HG02981 (cell line): ENCODE measurements around the gene HELZ2.
A peak's percentile ranks its signal among the peaks of the same experiment; 100 is the strongest.

Experiments
- ATAC-seq: cut with Tn5 transposase; IDR thresholded peaks from one replicate; pipeline ENCODE4 v1.9.1; 2021; ENCODE audit warnings: mild to moderate bottlenecking, moderate library complexity; ENCODE audit not compliant: unreplicated experiment

The HELZ2 gene

GRCh38 chr20:63553251-63553932 lies 20.6 kb downstream of the HELZ2 start:
- peak; percentile 40 for ATAC-seq

GRCh38 chr20:63552481-63553249 lies 21.4 kb downstream of the HELZ2 start:
- peak; percentile 34 for ATAC-seq

GRCh38 chr20:63551068-63551467 lies 23.0 kb downstream of the HELZ2 start:
- no peak for ATAC-seq

GRCh38 chr20:63549679-63550282 lies 24.3 kb downstream of the HELZ2 start:
- no peak for ATAC-seq

- ATAC-seq, result no peak
Observed at GRCh38 chr20:63549019-63549418, 25.0 kb downstream of the HELZ2 start.

- ATAC-seq, result no peak
Observed at GRCh38 chr20:63548542-63548941, 25.5 kb downstream of the HELZ2 start.

GRCh38 chr20:63547725-63548480 lies 26.1 kb downstream of the HELZ2 start, which contains the start of gene SRMS:
SRMS (minus strand) TSS chr20:63547749; CDS start chr20:63547463, 286 bp downstream.
- ATAC-seq, result no peak

GRCh38 chr20:63546956-63547724 lies 26.9 kb downstream of the HELZ2 start:
- no peak for ATAC-seq

GRCh38 chr20:63546256-63546955 lies 27.6 kb downstream of the HELZ2 start:
- no peak for ATAC-seq

GRCh38 chr20:63545814-63546213 lies 28.2 kb downstream of the HELZ2 start:
- ATAC-seq, result no peak

- no peak for ATAC-seq
Observed at GRCh38 chr20:63544958-63545516, 29.0 kb downstream of the HELZ2 start.

GRCh38 chr20:63544241-63544957 lies 29.6 kb downstream of the HELZ2 start:
- no peak for ATAC-seq

- no peak for ATAC-seq
Observed at GRCh38 chr20:63543733-63544132, 30.3 kb downstream of the HELZ2 start.

GRCh38 chr20:63543131-63543530 lies 30.9 kb downstream of the HELZ2 start:
- ATAC-seq, result no peak

- ATAC-seq, result no peak
Observed at GRCh38 chr20:63542696-63543095, 31.3 kb downstream of the HELZ2 start.

GRCh38 chr20:63542031-63542559 lies 31.9 kb downstream of the HELZ2 start:
- no peak for ATAC-seq

GRCh38 chr20:63541371-63541770 lies 32.7 kb downstream of the HELZ2 start:
- no peak for ATAC-seq

- ATAC-seq, result no peak
Observed at GRCh38 chr20:63540417-63541186, 33.4 kb downstream of the HELZ2 start.
